Measurements from ENCODE around the gene AGBL4. TPM values are rescaled to one million over a fixed set of nuclear protein-coding genes. Genes with fewer than 3 reads are reported as not detected.

AGBL4 gene
- total and polyA plus RNA-seq, 2 experiments from 2014 or later = not detected

DNA sequence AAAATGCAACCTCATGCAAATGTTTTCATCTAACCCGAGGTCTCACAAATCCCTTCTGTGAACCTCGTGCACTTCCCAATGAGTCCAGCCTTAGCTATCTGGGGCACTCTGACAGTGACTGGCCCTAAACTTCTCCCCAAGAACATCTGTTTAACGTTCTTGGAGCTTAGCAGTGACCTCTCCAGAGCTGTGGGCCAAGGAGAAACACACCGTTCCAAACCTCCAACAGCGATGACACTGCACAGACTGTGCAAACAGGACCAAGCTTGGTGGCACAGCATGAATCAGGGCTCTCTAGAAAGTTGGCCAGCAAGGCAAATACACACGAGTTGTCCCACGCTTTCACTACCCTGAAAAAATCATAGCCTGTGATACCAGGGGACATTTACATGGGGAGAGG, 1262.9 kb downstream of the AGBL4 start:
- no peak for DNase-seq (ENCODE audit: low read depth in 1 of 2, low spot score in 1 of 2)
- H3K27me3 ChIP-seq = no peaks in the 10 kb centered on the region
- TF ChIP-seq, protein P1, sequence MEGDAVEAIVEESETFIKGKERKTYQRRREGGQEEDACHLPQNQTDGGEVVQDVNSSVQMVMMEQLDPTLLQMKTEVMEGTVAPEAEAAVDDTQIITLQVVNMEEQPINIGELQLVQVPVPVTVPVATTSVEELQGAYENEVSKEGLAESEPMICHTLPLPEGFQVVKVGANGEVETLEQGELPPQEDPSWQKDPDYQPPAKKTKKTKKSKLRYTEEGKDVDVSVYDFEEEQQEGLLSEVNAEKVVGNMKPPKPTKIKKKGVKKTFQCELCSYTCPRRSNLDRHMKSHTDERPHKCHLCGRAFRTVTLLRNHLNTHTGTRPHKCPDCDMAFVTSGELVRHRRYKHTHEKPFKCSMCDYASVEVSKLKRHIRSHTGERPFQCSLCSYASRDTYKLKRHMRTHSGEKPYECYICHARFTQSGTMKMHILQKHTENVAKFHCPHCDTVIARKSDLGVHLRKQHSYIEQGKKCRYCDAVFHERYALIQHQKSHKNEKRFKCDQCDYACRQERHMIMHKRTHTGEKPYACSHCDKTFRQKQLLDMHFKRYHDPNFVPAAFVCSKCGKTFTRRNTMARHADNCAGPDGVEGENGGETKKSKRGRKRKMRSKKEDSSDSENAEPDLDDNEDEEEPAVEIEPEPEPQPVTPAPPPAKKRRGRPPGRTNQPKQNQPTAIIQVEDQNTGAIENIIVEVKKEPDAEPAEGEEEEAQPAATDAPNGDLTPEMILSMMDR (IDR thresholded peaks at IDR 0.05; ENCODE audit: low read depth, low read length) = no peak
- no peaks in the 10 kb centered on the region for H3K9me3 ChIP-seq (ENCODE audit: low read depth)
- no peak overlapping the region for H3K27ac ChIP-seq
- H3K36me3 ChIP-seq = peaks cover 13% of the 10 kb centered on the region
- H3K4me1 ChIP-seq (ENCODE audit: low read depth) = no peaks in the 10 kb centered on the region
- no peak overlapping the region for H3K4me3 ChIP-seq

DNA sequence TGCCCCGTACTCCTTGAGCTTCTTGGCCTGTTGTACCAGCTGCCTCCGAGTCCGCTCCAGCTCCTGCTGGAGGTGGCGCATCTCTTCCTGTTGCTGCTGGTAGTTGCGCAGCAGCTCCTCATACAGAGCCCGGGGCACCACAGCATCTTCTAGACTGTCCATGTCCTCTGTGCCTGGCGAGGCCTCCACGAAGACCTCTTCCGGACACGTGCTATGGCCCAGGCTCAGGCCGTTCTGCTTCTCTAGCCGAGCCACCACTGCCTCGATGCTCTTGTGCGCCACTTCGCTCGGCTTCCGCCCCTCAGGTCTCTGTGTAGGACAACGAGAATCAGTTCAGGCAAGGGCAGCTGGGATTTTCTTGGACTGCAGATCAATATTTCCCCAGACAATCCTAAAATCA, 1264.8 kb downstream of the AGBL4 start:
- H3K4me1 ChIP-seq (ENCODE audit: low read depth) = no peaks in the 10 kb centered on the region
- H3K36me3 ChIP-seq = peaks cover 19% of the 10 kb centered on the region
- no peak for DNase-seq (ENCODE audit: low read depth in 1 of 2, low spot score in 1 of 2)
- TF ChIP-seq, protein P1 (IDR thresholded peaks at IDR 0.05; ENCODE audit: low read depth, low read length) = no peak
- no peaks in the 10 kb centered on the region for H3K27me3 ChIP-seq
- no peak overlapping the region for H3K4me3 ChIP-seq
- H3K27ac ChIP-seq = no peak overlapping the region
- H3K9me3 ChIP-seq (ENCODE audit: low read depth) = no peaks in the 10 kb centered on the region

DNA sequence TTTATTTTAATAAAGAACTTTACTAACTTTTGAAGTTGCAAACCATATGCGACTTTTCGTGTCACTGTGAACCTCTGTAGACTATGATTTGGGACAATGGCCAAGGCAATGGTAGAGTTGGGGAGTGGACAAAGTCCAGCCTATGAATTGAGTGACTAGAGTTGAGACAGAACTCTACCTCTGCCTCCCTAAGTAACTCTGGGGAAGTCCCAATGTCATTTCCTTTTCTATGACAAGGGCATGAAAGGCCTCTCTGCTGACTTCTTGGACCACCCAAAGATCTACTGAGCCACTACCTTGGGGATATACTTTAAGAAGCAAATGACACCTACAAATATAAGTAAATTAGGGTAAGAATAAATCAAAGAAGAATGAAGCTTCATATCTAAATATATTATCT, 1266.4 kb downstream of the AGBL4 start:
- H3K27ac ChIP-seq = no peak overlapping the region
- TF ChIP-seq, protein P1 (IDR thresholded peaks at IDR 0.05; ENCODE audit: low read depth, low read length) = no peak
- no peaks in the 10 kb centered on the region for H3K9me3 ChIP-seq (ENCODE audit: low read depth)
- no peak for DNase-seq (ENCODE audit: low read depth in 1 of 2, low spot score in 1 of 2)
- H3K4me3 ChIP-seq = no peak overlapping the region
- H3K4me1 ChIP-seq (ENCODE audit: low read depth) = no peaks in the 10 kb centered on the region
- no peaks in the 10 kb centered on the region for H3K27me3 ChIP-seq
- peaks cover 19% of the 10 kb centered on the region for H3K36me3 ChIP-seq

DNA sequence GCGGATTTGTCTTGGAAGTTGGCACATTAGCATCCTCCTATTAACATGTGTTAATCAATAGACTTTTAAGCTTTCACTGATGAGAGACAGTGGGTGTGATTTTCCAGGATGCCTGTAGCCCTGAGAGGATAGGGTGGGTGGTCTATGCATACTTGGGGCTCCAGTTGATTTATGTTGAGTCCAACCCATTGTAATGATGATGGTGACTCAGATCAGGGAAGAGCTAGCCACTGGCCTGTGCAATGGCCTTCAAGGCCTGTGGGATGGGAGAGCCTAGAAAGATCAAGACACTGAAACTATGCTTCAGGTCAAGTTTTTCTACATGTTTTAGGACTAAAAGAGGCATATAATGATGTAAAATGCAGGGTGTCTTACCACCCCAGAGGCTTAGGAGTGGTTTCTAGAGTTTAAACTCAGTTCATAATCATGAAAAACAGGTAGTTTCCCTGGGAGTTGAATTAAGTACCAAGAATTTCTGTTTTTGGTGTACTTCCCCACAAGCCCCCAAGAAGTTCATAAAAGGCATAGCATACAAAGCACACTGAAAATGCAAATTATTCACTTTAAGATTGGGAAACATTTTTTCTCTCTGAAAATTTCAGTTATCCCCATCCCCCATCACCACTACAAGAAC, 1267.0 kb downstream of the AGBL4 start:
- Histone ChIP-seq H3K36me3 (peaks cover 19% of the 10 kb centered on the region), H3K9me3 (ENCODE audit: low read depth) (no peaks in the 10 kb centered on the region), H3K27me3 (no peaks in the 10 kb centered on the region), H3K4me3 (no peak overlapping the region), H3K4me1 (ENCODE audit: low read depth) (no peaks in the 10 kb centered on the region), H3K27ac (no peak overlapping the region)
- TF ChIP-seq, protein P1 (IDR thresholded peaks at IDR 0.05; ENCODE audit: low read depth, low read length) = no peak
- DNase-seq (ENCODE audit: low read depth in 1 of 2, low spot score in 1 of 2) = no peak

DNA sequence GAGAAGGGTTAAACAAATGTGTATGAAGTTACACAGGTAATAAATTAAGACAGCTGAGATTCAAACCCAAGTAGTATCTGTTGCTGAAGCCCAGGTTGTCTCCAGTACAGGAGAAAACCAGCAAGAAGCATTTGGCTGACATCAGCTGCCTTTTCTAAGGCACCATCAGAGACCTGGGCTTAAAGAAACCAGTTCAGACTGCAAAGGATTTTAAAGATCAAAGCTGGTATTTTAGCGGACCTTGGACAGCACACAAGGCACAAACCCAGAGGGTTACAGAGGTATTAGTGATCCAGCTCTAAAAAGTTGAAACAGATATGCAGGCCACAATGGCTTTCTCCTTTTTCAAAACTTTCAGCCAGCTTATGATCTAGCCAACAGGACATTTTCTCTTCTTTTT, 1270.5 kb downstream of the AGBL4 start:
- Histone ChIP-seq H3K4me1 (ENCODE audit: low read depth) (no peaks in the 10 kb centered on the region), H3K36me3 (peaks cover 17% of the 10 kb centered on the region), H3K9me3 (ENCODE audit: low read depth) (no peaks in the 10 kb centered on the region), H3K4me3 (no peak overlapping the region), H3K27ac (no peak overlapping the region), H3K27me3 (no peaks in the 10 kb centered on the region)
- TF ChIP-seq, protein P1 (IDR thresholded peaks at IDR 0.05; ENCODE audit: low read depth, low read length) = no peak
- peak in 1 of 2 donors; percentile 6 for DNase-seq (ENCODE audit: low read depth in 1 of 2, low spot score in 1 of 2)

All from cardiac muscle cell (in vitro differentiated cells and primary cell).